HG03439 (cell line): ENCODE results near the gene POMP.
"Not testable (repeated sequence)": the region's sequence is repeated elsewhere in the genome, so short reads cannot be mapped to it uniquely, and the experiment has no call there.

Experiments
- ATAC-seq: cut with Tn5 transposase; IDR thresholded peaks from one replicate; pipeline ENCODE4 v1.9.1; 2021; ENCODE audit warnings: mild to moderate bottlenecking, moderate library complexity; ENCODE audit not compliant: unreplicated experiment

POMP gene

GRCh38 chr13:28693605-28694491 is 34.9 kb downstream of the POMP start:
- not testable (repeated sequence) for ATAC-seq

DNA sequence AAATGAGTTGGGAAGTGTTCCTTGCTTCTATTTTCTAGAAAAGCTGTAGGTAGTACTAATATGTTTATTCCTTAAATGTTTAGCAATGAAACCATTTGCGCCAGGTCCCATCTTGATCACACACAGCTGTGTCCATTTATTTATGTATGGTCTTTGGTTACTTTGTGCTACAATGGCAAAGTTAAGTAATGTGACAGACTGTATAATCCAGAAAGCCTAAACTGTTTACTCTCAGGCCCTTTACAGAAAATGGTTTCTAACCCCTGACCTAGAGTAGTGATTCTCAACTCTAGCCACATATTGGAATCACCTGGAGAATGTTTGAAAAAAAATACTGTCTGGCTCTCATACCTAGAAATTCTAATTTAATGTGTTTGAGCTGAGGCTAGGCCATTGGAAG is 38.5 kb downstream of the POMP start:
- no peak for ATAC-seq

GRCh38 chr13:28699246-28699645 is 40.3 kb downstream of the POMP start:
- ATAC-seq = no peak

DNA sequence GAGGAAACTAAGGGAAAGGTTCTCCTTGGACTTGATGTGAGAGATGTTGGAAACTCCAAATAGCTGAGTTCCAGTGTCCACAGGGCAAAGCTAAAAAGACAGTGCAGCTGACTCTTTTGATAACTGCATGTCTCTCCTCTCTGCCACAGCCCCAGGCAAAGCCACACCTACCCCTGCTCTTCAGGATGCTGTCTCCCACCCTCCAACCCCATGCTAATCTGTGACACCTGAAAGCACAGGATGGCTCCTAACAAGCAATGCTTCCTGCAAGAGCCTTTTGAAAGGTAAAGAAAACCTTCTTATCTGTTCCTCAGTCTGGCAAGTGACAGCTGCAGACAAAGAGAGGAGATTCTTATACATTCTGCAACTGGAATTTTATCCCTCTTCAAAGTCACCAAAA is 45.4 kb downstream of the POMP start:
- no peak for ATAC-seq

DNA sequence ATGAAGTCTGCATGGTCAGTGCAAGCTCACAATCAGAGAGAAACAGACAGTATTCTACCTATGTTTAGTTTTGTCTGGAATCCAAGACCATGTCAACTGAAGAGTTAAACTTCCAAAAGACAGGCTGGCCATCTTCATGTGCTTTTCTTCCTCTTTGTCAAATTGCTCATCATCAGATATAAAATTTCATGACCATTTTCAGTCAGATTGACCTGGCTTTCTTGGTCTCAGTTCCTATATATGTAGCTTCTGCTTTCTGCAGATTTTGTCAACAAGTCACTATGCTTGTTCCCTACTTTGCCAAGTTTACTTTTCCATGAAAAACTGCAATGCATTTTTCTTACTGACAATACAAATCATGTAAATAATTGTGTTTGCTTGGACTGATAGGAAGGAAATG is 46.0 kb downstream of the POMP start:
- no peak for ATAC-seq

- ATAC-seq = no peak
These were observed 46.6 kb downstream of the POMP start for GRCh38 chr13:28705461-28706083.

DNA sequence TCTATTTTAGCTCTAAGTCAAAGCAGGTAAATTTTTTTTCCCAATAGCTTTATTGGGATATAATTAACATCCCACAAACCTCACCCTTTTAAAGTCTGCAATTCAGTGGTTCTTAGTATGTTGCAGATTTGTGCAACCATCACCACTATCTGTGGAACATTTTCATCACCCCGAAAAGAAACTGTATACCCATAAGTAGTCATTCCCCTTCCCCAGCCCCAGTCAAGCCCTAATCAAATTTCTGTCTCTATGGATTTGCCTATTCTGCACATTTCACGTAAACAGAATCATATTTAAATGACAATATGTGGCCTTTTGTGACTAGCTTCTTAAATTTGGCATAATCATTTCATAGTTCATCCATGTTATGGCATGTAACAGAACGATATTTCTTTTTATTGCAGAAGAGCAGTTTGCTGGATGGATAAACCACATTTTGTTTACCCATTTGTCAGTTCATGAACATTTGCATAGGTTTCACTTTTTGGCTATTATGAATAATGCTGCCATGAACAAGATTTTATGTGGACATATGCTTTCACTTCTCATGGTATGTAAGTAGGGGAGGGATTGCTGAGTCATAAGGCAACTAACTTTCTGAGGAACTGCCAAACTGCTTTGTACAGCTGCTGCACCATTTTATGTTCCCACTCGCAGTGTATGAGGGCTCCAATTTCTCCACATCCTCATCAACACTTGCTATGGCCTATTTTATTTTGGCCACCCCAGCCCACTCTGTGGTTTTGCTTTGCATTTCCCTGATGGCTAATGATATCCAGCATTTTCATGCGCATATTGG is 48.9 kb downstream of the POMP start:
- peak; percentile 97 for ATAC-seq

GRCh38 chr13:28710161-28710560 is 51.2 kb downstream of the POMP start:
- no peak for ATAC-seq

GRCh38 chr13:28714651-28715050 is 55.7 kb downstream of the POMP start:
- ATAC-seq = no peak

DNA sequence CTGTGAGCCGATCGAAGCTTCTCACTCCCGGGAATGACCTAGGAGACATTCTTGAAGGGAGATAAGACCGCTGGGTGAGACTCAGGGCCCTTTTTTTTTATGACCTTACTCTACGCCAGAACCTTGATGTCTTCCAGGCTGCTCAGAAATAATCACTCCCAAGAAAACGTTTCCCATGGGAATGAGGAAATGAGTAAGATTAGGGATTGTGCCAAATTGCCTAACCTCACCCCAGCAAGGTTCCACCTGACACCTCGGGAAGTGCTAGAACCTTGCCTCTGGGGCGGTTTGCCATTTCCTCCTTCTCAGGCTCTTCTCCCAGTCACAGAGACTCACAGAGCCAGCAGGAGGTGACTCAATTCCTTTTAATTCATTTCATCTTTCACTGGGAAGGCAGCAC is 57.6 kb downstream of the POMP start:
- ATAC-seq = no peak

DNA sequence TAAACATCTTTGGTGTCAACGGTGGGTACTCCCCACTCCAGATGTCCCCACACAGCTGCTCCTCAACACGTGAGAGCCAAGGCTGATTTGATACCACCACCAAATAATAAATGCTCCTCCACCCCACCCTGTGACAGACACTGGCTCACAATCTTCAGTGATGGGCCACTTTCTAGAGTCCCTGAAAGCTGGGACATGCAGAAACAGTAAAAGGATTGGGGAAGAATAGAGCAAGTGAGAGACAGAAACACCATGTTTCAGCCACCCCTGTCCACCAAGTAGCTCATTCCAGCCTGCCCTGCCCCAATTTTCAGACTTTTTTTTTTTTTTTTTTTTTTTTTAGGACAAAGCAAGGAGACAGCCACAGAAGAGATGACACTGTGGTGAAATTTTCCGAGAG is 58.2 kb downstream of the POMP start:
- ATAC-seq = no peak

GRCh38 chr13:28718196-28718542 is 59.2 kb downstream of the POMP start:
- ATAC-seq = no peak

GRCh38 chr13:28718543-28719226 is 59.8 kb downstream of the POMP start, which contains the start of gene SLC46A3:
TSS of gene SLC46A3 (minus strand) at chr13:28718970. CDS start at chr13:28717998, 972 bp downstream.
- peak; percentile 99 for ATAC-seq

- no peak for ATAC-seq
These were observed 60.5 kb downstream of the POMP start for GRCh38 chr13:28719227-28720055.

DNA sequence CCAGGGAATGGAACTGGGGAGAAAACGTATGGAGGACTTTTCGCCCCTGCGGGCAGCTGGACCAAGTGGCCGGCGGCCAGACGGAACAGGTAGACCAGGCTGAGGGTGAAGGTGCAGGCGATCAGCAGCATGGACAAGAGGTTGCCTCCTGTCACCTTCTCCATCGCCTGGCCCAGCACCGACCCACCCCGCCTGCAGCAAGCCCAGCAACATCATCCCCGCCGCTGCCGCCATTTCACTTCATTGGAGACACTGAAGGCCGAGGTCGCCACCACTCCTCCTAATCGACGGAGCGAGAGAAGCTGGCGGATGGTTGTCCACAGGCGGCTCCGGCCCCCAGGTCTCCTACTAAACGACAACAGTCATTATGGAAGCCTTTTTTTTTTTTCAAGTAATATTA is 64.9 kb downstream of the POMP start:
- no peak for ATAC-seq

DNA sequence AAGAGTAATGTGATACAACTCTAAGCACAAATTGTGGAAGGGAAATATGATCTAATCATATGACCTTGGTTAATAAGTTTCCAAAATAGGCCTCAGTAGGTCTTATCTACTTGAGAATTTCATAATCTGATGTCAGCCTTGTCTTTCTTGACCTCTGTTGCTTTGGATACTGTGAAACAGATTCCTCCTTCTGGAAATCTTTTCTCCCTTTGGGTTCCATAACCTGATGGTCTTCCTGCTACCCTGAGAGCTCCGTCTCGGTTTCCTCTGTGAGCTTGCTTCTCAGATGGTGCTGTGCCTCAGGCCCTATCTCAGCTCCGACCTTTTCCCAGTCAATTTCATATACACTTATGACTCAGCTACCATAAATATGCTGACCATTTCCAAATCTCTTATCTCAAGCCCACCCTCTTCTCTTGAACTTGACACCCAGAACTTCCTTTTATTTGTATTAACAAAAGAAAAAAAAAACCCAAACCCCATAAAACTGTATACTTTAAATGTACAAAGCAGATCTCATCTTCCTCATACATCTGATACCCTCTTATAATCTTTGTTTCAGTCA is 66.2 kb downstream of the POMP start:
- ATAC-seq = no peak
